Panc1 (cell line): ENCODE data around the gene SYT1. TPM values are rescaled to one million over a fixed set of nuclear protein-coding genes. Genes with fewer than 3 reads are reported as not detected.

Experiments used
- ATAC-seq: fragments of 200-7000 bp; cut with Tn5 transposase; 2 replicates; pipeline ENCODE4 v1.9.1; 2020; ENCODE audit warnings: mild to moderate bottlenecking, moderate library complexity
- BruUV-seq: library from RNA; stranded (reverse); fragments of 400-500 nt; replicated peaks from 2 replicates; lab custom pipeline; 2021; lab: Mats Ljungman, UMichigan
- CTCF ChIA-PET: fragments of 300-600 bp; sonication (Branson Sonifier 250); formaldehyde crosslinking; loops from one replicate; lab custom pipeline; 2022; ENCODE audit warnings: antibody characterized with exemption; lab: Charles Lee
- POLR2A ChIA-PET: fragments of 300-600 bp; sonication (Branson Sonifier 250); formaldehyde crosslinking; loops from one replicate; lab custom pipeline; 2022; ENCODE audit warnings: antibody characterized with exemption; lab: Charles Lee
- DNase-seq: peaks from one replicate; pipeline ENCODE4 v3.0.0-alpha.2; 2010; ENCODE audit warnings: low read depth, low spot score
- H3K27ac ChIP-seq: 2 replicates; pipeline ENCODE4 v1.5.1; 2011; ENCODE audit warnings: mild to moderate bottlenecking, low read length, inconsistent platforms
- H3K27me3 ChIP-seq: fragments of 200-500 bp; sonication (Bioruptor generic); 2 replicates; pipeline ENCODE4 v1.6.0; 2014; ENCODE audit warnings: low read length, inconsistent platforms; ENCODE audit not compliant: control insufficient read depth, insufficient read depth
- H3K36me3 ChIP-seq: fragments of 200-500 bp; sonication (Bioruptor generic); 2 replicates; pipeline ENCODE4 v1.5.1; 2014; ENCODE audit warnings: inconsistent platforms, mild to moderate bottlenecking, low read length, moderate library complexity; ENCODE audit not compliant: control insufficient read depth, insufficient read depth
- H3K4me1 ChIP-seq: 2 replicates; pipeline ENCODE4 v1.5.1; 2011; ENCODE audit warnings: inconsistent platforms, mild to moderate bottlenecking, low read length, moderate library complexity; ENCODE audit not compliant: control insufficient read depth, insufficient read depth
- H3K4me3 ChIP-seq, 2 experiments: 2 replicates each; pipeline ENCODE4 v1.5.1; 2011 to 2012; ENCODE audit warnings: low read depth in 2 of 2, low read length in 2 of 2, mild to moderate bottlenecking in 2 of 2, inconsistent platforms in 1 of 2, moderate library complexity in 1 of 2
- H3K9me3 ChIP-seq: fragments of 200-500 bp; sonication (Bioruptor generic); 2 replicates; pipeline ENCODE4 v1.5.1; 2014; ENCODE audit warnings: low read depth, mild to moderate bottlenecking, inconsistent platforms, low read length, moderate library complexity; ENCODE audit not compliant: control insufficient read depth, insufficient read depth
- POLR2AphosphoS5 ChIP-seq: IDR thresholded peaks from 2 replicates; pipeline ENCODE4 v1.6.1; 2012; ENCODE audit warnings: mild to moderate bottlenecking, low read depth, low read length, moderate library complexity
- REST ChIP-seq, 2 experiments: IDR thresholded peaks; 2 replicates each; pipeline ENCODE4 v1.6.1; 2011 to 2012; ENCODE audit warnings: low read depth in 2 of 2, control low read depth in 1 of 2, low read length in 1 of 2, mild to moderate bottlenecking in 1 of 2, moderate library complexity in 1 of 2; ENCODE audit not compliant: insufficient read depth in 1 of 2
- SIN3A ChIP-seq: IDR thresholded peaks from 2 replicates; pipeline ENCODE4 v1.6.1; 2012; ENCODE audit warnings: low read depth, mild to moderate bottlenecking, low read length, moderate library complexity, borderline replicate concordance; ENCODE audit not compliant: insufficient read depth
- TCF7L2 ChIP-seq: IDR thresholded peaks from 2 replicates; pipeline ENCODE4 v1.6.1; 2011; ENCODE audit warnings: mild to moderate bottlenecking, low read depth, low read length, inconsistent platforms
- in situ Hi-C: cut with HindIII; loops from 2 replicates; pipeline ENCODE4 v1.10.0; 2016; ENCODE audit warnings: low sequenced_read_pairs, low pct_unique_long_range_greater_than_20kb
- intact Hi-C: fragments of 100-400 bp; cut with micrococcal nuclease; formaldehyde crosslinking; loops from one replicate; pipeline ENCODE4 v1.10.0; 2022; ENCODE audit not compliant: unreplicated experiment
- total RNA-seq: library from RNA; stranded (reverse); gene quantifications from one replicate; pipeline ENCODE4 v1.2.1, GENCODE V29; 2021; ENCODE audit not compliant: unreplicated experiment
- TF ChIP-seq, protein P1 (sequence below): fragments of 450-650 bp; IDR thresholded peaks from 2 replicates; pipeline ENCODE4 v1.5.1; 2017; ENCODE audit warnings: mild to moderate bottlenecking

The SYT1 gene
- total RNA-seq, 1 experiment from 2014 or later, result 3.0 TPM

DNA sequence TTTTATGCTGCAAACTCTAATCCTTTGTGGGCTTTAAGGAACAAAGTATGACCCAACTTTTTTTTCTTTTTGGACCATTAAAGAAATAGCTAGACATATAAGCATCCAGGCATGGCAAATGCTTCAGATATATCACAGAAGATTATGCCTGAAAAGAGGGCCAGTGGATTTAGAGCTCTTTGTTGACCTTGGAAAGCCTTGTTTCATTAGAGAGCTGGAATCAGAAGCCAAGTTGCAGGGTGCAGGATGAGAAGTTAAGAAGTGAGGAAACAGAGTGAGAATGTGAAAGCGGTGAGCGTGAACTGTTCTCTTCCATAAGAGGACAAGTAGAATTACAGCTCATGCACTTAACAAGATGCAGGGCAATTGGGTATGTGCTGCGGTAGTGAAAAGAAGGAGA, 373.7 kb downstream of the SYT1 start:
- no TSS peak for BruUV-seq
- TF ChIP-seq, protein P1, sequence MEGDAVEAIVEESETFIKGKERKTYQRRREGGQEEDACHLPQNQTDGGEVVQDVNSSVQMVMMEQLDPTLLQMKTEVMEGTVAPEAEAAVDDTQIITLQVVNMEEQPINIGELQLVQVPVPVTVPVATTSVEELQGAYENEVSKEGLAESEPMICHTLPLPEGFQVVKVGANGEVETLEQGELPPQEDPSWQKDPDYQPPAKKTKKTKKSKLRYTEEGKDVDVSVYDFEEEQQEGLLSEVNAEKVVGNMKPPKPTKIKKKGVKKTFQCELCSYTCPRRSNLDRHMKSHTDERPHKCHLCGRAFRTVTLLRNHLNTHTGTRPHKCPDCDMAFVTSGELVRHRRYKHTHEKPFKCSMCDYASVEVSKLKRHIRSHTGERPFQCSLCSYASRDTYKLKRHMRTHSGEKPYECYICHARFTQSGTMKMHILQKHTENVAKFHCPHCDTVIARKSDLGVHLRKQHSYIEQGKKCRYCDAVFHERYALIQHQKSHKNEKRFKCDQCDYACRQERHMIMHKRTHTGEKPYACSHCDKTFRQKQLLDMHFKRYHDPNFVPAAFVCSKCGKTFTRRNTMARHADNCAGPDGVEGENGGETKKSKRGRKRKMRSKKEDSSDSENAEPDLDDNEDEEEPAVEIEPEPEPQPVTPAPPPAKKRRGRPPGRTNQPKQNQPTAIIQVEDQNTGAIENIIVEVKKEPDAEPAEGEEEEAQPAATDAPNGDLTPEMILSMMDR, result no peak
- TF ChIP-seq SIN3A, result no peak
- no peak for TF ChIP-seq TCF7L2
- TF ChIP-seq POLR2AphosphoS5, result no peak
- TF ChIP-seq REST (IDR thresholded peaks at IDR 0.05; ENCODE audit: insufficient read depth in 1 of 2, low read depth in 2 of 2, low read length in 1 of 2), result no peak
- H3K27ac ChIP-seq, result no peak overlapping the region
- in situ Hi-C loops (no loop called here), intact Hi-C loops (no loop called here)
- DNase-seq, result no peak
- no peaks in the 10 kb centered on the region for H3K27me3 ChIP-seq
- POLR2A ChIA-PET, result interaction anchor here (0.5 kb wide), 1 partner anchor 484 kb away, joined by 4 read pairs; no protein-coding TSS in a partner anchor
- H3K36me3 ChIP-seq, result no peaks in the 10 kb centered on the region
- CTCF ChIA-PET, result no interaction called here
- no peaks in the 10 kb centered on the region for H3K9me3 ChIP-seq
- ATAC-seq, result no peak
- H3K4me1 ChIP-seq, result no peaks in the 10 kb centered on the region
- no peak overlapping the region for H3K4me3 ChIP-seq

DNA sequence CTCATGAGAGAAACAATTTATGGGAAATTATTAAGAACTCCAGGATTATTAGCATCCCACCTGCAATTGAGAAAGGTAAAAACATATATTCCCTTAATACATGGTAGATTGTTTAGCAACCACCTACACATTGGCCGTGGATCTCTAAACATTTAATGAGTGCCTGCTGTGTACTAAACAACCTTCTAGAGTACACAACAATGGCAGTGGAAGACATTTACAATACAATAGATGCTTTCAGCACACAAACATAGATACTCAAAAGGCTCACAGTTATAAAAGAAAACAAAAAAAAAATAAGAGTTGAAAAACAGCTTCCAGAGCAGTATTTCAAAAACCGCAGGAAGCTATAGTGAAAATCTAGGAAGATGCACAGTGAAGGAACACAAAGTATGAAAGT, 382.9 kb downstream of the SYT1 start:
- no peak for ATAC-seq
- Histone ChIP-seq H3K36me3 (no peaks in the 10 kb centered on the region), H3K27ac (no peak overlapping the region), H3K4me1 (no peaks in the 10 kb centered on the region), H3K27me3 (no peaks in the 10 kb centered on the region), H3K4me3 (no peak overlapping the region), H3K9me3 (no peaks in the 10 kb centered on the region)
- BruUV-seq, result no TSS peak
- intact Hi-C loops (no loop called here), in situ Hi-C loops (no loop called here)
- CTCF ChIA-PET, result no interaction called here
- POLR2A ChIA-PET, result no interaction called here
- TF ChIP-seq, protein P1, result no peak
- no peak for TF ChIP-seq SIN3A
- no peak for TF ChIP-seq REST (IDR thresholded peaks at IDR 0.05; ENCODE audit: insufficient read depth in 1 of 2, low read depth in 2 of 2, low read length in 1 of 2)
- TF ChIP-seq POLR2AphosphoS5, result no peak
- TF ChIP-seq TCF7L2, result no peak
- DNase-seq, result no peak
